RKO (cell line): ENCODE measurements around the gene TNIK.

Experiments
- DNase-seq: peaks from one replicate; pipeline ENCODE4 v3.0.0-alpha.2; 2016; ENCODE audit warnings: low spot score

Gene TNIK

DNA sequence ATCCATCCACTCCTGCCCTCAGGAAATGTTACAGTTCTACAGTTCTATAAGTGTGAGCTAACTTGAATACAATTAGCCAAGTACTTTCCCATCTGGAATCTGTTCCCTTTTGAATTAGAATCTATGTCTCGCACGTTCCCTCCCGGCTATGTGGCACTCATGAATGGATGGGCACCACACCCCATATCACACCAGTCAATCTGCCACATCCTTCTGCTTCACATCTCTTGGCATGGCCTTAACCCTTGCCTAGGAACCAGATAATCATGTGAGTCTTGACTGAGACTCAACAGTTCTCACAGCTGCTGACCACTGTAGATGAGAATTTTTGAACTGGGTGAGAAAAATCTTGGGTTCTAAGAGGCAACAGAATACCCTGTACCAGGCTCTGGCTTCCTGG is 180.2 kb downstream of the TNIK start:
- no peak for DNase-seq

DNA sequence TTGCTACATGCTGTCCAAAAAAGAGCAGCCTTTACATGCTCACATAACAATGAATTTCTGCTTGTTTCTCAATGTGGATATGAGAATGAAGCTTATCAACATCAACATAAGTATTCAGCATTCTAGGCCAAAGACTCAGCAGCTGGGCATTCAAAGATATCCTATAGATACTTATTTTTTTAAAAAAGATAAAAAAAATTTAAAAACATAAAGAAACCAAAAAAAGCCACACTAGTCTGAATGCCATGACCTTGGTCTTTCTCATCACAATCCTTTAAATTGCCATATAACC is 182.0 kb downstream of the TNIK start:
- DNase-seq = no peak

DNA sequence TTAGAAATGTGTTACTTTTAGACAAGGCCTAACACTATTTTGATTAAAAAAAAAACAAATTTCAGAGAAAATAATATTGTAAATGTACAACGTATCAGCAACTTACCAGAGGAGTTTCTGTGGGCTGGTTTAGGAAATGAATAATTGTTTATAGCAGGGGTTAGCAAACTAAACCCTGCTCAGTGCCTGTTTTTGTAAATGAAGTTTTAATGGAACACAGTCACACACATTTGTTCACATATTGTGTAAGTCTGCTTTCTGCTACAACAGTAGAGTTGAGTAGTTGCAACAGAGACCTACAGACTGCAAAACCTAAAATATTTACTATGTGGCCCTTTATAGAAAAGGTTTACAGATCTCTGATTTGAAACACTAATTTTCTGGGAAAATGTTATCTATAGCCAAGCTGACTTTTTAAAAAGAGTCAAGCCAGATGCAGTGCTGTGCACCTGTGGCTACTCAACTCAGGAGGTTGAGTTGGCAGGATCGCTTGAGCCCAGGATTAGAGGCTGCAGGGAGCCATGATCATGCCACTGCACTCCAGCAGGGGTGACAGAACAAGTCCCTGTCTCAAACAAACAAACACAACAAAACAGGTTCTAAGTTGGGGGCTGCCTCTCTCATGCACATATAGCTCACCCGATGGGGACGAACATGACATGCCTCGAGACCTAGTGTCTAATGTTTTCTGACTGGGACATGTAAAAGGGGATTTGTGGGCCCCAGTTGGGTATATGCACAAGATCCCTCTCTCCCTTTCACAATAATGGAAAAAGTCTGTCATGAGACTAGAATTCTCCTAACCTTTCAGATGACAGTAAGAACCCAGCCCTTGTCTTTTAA is 182.5 kb downstream of the TNIK start:
- DNase-seq = no peak

DNA sequence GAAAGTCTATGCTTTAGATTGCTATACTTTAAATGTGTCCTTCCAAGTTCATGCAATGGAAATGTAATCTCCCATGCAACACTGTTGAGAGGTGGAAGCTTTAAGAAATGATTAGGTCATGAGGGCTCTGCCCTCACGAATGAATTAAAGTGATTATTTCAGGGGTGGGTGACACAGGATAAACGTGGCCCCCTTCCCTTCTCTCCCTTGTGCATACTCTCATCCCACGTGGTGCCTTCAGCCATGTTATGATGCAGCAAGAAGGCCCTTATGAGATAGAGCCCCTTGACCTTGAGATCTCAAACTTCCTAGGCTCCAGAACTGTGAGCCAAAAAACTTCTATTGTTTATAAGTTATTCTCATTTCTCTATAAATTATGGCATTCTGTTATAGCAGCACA is 183.3 kb downstream of the TNIK start:
- DNase-seq = no peak

DNA sequence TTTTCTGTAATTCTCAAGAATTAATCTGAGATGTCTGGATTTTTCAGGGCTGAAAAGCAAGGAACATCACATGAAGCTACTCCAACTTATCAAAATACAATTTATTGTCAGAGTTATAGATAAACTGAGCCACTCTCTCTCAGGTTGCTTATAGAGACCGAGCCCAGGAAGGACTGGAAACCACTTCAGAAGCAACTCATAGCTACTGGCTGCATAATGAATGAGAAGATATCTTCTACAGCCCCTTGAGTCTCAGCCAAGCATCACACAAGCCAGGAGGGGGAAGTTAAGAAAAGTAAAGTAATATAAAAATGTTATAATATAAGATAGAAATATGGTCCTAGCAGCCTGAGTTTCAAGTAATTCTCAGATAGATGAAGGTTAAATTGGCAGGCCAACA is 186.0 kb downstream of the TNIK start:
- DNase-seq = no peak

DNA sequence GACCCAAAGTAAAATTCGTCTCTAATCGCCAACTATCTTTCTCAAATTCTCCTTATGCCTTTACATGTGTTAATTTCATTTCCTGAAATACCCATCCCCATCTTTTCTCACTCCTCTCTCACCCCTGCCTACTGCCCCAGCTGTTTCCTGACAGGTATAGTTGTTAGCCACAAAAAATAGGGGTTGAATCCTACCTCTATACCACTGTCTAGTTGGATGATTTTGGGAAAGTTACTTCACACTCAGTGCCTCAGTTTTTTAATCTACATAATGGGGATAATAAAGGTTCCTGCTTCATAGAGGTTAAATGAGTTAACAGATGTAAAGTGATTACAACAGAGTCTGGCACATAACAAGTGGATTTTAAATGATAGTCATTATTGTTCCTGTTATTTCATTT is 189.7 kb downstream of the TNIK start:
- no peak for DNase-seq

DNA sequence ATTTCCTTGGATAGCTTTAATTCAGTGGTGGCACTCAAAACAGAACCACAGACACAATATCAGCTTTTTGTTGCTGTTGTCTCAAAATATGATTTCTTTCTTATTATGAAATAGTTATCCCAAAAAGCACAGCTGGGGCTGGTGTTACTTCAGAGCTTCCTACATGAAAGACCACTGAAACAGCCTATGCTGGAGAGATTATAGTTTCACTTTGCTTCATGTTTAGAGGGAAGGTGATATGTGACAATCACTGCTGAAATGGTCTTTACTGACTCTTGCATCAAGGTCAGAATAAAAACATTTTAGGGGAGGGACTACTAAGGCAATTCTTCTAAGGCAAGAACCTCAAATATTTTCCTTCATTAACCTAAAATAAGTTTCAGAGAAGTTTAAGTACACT is 190.7 kb downstream of the TNIK start:
- no peak for DNase-seq

DNA sequence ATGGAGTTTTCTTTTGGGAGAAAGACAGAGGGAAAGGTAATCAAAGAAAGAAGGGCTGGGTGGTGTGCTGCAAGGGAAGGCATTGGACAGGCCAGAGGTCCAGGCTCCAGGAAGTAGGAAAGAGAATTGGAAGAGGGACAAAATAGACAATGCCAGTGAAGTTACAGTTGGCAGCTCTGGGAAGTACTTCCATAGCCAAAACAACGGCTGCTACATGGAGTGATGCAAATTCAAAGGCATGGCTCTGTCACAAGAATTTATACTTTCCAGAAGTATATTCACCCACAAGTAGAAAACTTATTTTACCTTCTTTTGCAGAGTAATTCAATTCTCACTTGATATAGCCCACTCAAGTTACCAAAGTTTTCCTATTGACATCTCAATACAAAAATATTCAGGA is 191.5 kb downstream of the TNIK start:
- DNase-seq = no peak

DNA sequence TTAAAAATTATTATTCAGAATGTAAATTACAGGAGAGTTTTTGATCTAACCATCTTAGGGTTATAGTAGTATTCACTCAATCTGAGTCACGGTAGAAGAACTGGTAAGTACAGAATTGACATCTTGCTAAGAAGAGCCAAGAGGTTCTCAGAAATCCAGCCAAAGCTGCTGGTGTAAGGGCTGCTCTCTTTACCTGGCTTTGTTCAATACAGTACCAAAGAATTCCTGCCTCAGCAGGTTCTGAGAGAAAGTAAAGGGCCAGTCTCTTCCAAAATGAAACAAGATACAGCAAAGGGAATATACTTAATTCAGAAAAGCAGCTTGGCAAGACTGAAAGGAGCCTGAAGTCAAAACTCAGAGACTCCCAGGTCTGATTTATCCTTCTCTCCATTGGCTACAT is 193.1 kb downstream of the TNIK start:
- DNase-seq = no peak

DNA sequence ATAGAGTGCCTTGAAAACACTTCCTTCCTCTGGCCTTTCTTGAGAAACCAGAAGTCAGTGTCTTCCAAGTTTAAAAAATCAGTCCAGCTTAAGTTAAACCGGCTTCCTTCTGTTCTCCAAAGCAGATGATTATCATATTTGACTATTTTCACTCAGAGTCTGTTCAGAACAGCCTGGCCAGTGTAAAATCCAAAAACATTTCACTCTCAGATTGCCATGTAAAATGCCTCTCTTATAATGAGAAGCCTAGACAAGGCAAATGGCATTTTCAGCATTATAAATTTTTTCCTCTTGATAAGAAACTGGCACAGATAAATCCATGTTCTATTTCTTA is 193.5 kb downstream of the TNIK start:
- DNase-seq = no peak

DNA sequence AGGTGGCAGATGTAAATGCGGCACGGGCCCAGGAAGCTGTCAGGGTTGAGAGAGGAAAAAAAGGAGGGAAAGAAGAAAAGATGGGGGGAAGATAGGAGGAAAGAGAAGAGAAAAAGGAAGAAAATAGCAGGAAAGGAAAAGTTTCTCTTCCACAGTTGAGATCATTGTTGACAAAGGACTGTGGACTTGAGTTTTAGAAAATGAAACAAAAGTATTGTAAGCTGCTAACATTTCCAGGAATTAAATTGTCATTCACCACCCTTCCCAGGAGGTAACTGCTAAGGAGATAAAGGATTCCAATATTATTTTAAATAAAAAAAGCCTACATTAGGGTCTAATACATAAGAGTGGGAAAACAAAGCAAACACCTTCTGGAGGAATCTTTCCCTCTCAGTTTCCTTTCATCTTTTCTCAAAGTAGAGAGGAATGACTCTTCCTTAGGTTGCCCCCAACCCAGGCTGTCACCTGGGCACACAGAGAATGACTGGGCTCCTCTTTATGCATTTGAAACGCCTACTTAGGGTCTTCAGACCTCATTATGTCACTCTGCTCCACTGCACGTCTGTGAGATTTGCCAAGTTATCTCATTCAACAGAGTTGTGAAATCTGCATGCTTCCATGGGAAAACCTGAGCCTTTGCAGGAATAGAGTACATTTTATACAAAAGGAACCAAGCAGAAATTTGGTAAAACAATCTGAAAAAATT is 194.0 kb downstream of the TNIK start:
- DNase-seq = no peak

DNA sequence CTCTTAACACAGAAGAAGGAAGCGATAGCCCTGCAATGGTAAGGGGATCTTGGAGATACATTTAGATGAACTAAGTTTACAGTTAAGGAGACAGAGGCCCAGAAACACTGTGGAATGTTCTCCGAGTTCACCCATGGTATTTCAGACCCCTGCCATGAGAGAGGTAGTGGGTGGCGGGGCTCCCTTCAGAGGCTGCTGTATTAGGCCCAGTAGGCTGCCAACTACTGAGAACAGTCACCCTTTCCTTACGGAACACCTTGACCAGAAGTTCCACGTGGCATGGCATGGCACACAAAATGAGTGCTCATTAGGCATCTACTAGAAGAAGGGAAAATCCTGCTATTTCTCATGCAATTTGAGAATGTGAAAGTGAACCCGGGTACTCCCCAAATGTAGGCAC is 195.4 kb downstream of the TNIK start:
- no peak for DNase-seq

DNA sequence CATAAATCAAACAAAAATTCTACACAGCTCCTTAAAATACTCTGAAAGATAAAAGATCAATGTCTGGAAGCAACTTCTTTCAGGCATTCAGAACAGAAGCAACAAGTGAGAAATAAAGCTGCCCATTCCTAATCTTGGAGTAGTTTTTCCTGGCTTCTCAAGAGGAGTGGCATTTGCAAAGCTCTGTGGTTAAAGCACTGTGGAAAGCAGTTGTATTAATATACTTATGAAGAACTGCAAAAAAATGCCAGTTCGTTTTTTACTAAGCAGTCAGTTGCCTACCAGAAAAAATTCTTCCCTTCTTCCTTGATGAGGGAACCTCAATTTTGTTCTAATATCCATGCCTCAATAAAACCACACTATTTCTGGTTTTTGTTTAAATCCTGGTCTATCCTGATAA is 197.8 kb downstream of the TNIK start:
- DNase-seq = no peak

DNA sequence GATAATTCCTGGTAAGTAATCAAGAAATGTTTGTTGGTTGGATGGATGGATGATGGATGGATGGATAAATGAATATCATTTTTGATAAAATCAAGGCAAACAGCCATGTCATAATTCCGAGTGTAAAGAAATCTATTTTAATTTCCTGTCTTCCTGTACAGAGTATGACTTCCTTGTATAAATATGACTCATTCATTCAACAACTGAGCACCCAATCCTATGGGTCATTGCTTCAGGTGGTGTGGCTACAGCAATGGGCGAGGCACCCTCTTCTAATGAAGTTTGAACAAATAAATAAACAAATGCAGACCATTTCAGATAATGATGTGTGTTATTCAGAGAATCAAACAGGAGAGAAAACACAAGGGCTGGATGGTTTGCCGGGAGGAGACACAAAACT is 198.7 kb downstream of the TNIK start:
- DNase-seq = peak; percentile 4

DNA sequence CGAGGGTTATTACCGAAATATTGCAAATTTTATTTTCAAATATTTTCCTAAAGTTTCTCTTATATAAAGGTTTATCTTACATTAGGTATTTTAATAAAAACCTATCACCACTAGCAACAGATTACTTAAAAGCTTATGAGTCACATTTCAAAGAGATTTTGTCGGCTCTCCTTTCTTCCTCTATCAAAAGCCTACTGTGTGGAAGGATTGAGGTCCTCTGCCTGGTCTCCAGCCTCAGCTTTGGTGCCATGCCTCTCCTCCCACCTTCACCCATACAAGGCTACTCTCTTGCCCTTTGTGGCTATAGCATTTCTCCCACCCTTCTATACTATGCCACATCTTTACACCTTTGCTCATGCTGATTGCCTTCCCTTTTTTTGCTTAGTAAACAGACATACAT is 199.3 kb downstream of the TNIK start:
- no peak for DNase-seq

DNA sequence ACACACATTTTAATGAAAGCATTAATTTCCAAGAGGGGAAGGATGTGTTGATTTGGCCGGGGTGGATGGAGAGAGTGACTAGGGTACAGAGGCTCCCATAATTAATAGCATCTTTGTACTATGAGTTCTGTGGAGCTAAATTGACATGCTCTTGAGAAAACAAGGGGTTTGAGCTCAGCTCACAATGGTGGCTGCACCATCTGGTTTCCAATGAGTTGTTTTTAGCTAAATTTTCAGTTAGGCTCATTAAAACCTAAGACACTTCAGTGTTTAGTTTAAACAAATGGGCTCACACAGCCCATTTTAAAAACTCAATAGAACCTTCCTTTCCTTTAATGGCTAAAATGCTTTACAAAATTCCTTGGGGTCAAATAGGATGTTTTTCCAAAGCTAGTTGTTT is 199.7 kb downstream of the TNIK start:
- DNase-seq = no peak

DNA sequence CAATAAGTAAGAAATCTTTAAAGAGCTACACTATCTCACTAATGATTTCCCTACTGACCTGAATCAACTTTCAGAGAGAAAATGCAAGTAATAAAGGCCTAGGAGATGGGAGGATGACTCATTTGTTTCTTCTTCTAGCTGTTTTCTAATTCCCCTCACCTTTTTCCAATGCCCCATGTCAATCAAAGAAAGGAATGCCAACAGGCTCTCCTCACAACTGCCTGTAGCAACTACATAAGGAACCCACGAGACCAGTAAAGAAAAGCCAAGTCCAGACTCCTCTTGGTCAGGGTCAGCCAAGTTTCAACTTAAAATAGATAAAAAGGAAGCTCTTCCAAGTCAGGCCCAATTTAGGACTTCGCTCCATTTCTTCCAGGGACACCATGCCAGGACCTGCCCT is 201.9 kb downstream of the TNIK start:
- DNase-seq = no peak

DNA sequence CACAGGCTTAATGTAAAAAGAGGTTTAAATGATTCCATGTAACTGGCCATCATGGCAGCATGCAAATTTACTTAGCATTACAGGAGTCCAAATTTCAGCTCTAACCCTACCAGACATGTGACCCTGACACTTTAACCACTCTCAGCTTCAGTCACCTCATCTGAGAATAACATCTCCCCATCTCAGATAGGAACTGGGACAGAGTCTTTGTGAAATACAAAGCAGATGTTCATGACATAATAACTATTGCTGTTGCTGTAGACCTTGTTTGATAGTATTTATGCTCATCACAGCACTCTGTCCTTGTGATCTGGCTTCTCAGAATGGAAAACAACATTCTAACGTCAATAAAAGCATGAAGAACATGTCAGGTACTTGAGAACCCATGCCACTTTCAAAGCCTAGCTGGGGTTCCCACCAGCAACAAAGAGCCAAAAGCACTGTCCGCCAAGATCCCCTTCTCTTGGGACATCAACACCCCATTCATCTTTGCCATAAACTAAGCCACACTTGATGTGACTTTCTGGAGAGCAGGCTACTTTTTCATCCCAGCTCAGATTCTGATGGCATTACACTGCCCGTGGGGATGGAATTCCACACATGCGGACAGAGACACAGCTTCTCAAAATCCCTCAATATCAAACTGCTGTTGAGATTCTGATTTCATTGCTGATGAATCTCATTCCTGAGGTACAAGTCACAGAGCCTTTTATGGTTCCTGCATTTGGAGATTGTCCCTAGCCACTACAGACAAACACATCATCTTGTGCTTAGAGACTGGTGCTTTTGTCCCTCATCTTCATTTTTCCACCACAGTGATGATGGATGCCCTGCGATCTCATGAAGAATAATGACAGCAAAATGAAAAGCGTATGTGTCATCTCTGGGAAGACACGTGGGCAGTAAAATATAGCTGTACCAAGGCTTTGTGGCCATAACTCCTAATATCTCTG is 202.7 kb downstream of the TNIK start:
- DNase-seq = no peak

DNA sequence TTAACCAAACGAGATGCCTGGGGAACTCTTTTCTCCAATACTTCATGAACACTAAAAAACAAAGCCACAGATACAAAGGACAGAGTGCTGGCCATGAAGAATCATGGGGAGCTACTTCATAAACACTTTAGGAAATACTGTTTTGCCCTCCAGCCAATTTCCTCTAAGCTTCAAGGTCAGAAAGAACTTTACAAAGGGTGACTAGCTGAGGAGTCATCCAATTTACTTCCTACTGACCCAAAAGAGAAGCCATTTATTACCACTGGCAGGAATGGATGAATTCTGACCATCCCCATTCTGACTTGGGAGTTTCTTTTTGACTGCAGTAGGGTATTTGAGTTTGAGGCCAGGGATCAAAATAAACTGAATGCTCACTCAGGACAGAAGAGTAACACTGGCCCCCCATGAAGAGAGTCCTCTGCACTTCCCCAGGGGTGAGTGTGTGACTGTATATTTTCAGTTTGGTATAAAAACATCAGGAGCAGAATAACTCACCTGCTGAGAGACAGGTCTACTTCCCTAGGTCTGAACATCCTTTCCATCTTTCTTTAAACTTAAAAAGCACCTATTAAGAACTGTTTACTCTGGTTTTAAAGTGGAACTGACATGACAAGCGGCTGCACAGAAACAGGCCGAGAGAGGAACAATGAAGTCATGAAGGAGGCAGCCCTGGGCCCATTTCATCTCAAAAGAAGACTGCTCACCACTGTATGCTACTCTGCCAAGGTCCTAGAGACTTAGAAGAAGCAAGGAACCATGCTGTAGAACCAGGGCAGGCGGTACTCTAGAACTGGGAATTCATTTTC is 203.6 kb downstream of the TNIK start:
- DNase-seq = peak; percentile 21

DNA sequence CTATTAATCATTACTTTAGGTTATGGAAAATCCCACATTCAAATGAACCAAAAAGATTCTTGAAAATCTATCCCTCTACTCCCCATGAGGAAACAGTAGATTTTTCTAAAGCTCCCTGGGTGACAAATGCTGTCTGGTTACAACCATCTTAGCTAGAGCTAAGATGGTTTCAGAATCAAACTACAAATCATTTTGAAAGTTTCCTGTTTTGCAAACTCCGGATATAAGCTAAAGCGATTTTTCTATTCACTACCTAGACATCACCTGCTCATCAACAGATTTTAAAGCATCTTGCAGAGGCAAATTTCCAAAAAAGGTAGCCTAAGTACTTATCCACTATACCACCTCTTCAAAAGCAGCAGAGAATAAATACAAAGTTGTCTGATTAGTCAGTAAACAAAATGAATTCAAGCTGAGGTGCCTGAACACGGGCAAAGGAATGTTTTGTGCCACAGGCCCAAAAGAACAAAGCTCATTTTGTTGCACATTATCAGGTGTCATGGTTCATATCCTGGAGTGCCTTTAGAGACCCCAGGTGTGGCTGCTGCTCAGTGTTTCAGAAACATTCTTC is 204.9 kb downstream of the TNIK start:
- DNase-seq = no peak

DNA sequence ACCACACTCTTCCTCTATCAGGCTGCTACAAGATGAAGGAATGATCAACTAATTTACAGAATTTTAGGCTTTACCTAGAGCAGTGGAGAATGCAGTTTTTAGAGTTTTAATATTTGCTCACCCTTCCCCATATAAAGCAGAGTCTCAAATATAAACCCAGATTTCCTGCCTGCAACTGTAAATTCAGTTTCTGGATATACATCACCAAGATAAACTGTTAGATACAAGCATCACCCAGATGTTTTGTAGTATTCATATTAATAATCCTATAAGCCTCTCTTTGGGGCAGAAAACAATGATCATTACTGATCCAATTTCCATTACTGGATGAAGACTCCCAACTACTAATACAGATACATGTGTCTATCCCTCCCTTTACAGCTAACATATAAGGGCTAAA is 205.9 kb downstream of the TNIK start:
- DNase-seq = no peak

DNA sequence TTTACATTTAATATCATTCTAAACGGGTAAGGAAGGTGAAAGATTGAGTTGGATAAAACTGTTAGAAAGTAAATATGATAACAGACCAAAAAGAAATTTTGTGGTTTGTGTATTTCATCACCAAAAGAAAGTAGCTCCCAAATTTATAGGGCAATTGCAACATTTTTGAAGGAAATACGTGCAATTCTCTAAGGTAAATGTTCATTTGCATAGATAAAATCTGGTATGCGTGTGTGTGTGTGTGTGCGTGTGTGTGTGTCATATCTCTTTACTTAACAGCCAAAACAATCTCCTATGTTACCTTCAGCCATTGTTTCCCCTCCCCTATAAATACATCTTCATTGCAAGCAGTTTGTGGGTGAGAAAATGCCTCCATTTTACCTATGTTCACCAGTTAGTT is 208.4 kb downstream of the TNIK start:
- DNase-seq = no peak
